ENCODE measurements around the gene C1orf74.

DNA sequence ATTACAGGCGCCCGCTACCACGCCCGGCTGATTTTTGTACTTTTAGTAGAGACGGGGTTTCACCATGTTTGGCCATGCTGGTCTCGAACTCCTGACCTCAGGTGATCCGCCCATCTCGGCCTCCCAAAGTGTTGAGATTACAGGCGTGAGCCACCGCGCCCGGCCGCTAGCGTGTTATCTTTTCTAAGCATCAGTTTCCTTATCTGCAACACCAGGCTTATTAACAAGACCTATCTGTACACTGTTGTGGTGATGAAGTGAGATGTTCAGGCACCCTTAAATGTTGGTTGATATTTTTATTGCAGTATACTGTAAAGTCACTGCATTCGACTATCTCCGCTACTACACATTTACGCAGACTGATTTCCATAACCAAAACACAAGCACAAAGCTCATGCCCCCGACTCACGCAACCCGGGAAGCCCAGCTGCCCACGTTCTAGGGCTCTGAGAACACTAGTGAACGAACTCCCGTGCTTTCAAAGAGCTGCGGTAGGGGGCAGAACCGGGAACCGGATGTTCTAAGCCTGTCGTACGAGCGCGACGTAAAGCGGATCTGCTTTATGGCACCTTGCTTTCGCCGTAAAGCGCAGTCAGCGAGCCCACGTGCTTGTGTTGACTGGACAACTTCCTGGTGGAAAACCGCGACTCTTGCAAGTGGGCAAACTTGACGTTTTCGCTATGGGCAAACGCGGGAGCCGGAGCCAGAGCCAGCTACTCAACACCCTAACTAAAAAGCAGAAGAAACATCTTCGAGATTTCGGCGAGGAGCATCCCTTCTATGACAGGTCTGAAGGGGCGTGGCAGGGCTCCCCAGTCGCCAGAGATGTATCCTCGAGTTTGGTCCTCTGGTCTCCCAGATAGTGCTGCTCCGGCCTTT lies 43.3 kb upstream of the C1orf74 start, which contains the start of gene UTP25:
- TF ChIP-seq EZH2phosphoT487 (IDR thresholded peaks at IDR 0.05; ENCODE audit: insufficient read depth, low read depth) (no peak), EZH2 (IDR thresholded peaks at IDR 0.05; ENCODE audit: insufficient read depth, poor library complexity, severe bottlenecking) (no peak)
